ENCODE measurements around the gene SOD1.
"Not testable (repeated sequence)": the region's sequence is repeated elsewhere in the genome, so short reads cannot be mapped to it uniquely, and the experiment has no call there.

SOD1 gene

GRCh38 chr21:31654821-31655580 is 4.5 kb upstream of the SOD1 start:
- not testable (repeated sequence) for DNase-seq (ENCODE audit: low read depth in 2 of 2, low spot score in 1 of 2)

GRCh38 chr21:31656199-31657095 is 3.0 kb upstream of the SOD1 start:
- DNase-seq (ENCODE audit: low read depth in 2 of 2, low spot score in 1 of 2): no peak

- DNase-seq (ENCODE audit: low read depth in 2 of 2, low spot score in 1 of 2): no peak
Observed at GRCh38 chr21:31658053-31658452, 1.4 kb upstream of the SOD1 start.

- DNase-seq (ENCODE audit: low read depth in 2 of 2, low spot score in 1 of 2): no peak
Observed at GRCh38 chr21:31659286-31659535, 282 bp upstream of the SOD1 start.

- DNase-seq (ENCODE audit: low read depth in 2 of 2, low spot score in 1 of 2): no peak
Observed at GRCh38 chr21:31660259-31660565, 719 bp downstream of the SOD1 start.

GRCh38 chr21:31660591-31660990 is 1.1 kb downstream of the SOD1 start:
- DNase-seq (ENCODE audit: low read depth in 2 of 2, low spot score in 1 of 2): no peak

GRCh38 chr21:31663584-31664249 is 4.2 kb downstream of the SOD1 start:
- no peak for DNase-seq (ENCODE audit: low read depth in 2 of 2, low spot score in 1 of 2)

- no peak for DNase-seq (ENCODE audit: low read depth in 2 of 2, low spot score in 1 of 2)
Observed at GRCh38 chr21:31665397-31665796, 5.9 kb downstream of the SOD1 start.

- DNase-seq (ENCODE audit: low read depth in 2 of 2, low spot score in 1 of 2): not testable (repeated sequence)
Observed at GRCh38 chr21:31665869-31666268, 6.4 kb downstream of the SOD1 start.

GRCh38 chr21:31666445-31667010 is 7.0 kb downstream of the SOD1 start:
- no peak for DNase-seq (ENCODE audit: low read depth in 2 of 2, low spot score in 1 of 2)

GRCh38 chr21:31667132-31667531 is 7.6 kb downstream of the SOD1 start:
- DNase-seq (ENCODE audit: low read depth in 2 of 2, low spot score in 1 of 2): no peak

GRCh38 chr21:31667639-31668038 is 8.1 kb downstream of the SOD1 start:
- no peak for DNase-seq (ENCODE audit: low read depth in 2 of 2, low spot score in 1 of 2)

- no peak for DNase-seq (ENCODE audit: low read depth in 2 of 2, low spot score in 1 of 2)
Observed at GRCh38 chr21:31668651-31669491, 9.4 kb downstream of the SOD1 start.

GRCh38 chr21:31670070-31670469 is 10.6 kb downstream of the SOD1 start:
- DNase-seq (ENCODE audit: low read depth in 2 of 2, low spot score in 1 of 2): no peak

- DNase-seq (ENCODE audit: low read depth in 2 of 2, low spot score in 1 of 2): no peak
Observed at GRCh38 chr21:31671146-31671716, 11.7 kb downstream of the SOD1 start.

GRCh38 chr21:31671931-31672330 is 12.4 kb downstream of the SOD1 start:
- no peak for DNase-seq (ENCODE audit: low read depth in 2 of 2, low spot score in 1 of 2)

GRCh38 chr21:31673321-31673912 is 13.9 kb downstream of the SOD1 start:
- DNase-seq (ENCODE audit: low read depth in 2 of 2, low spot score in 1 of 2): no peak

GRCh38 chr21:31675318-31675717 is 15.8 kb downstream of the SOD1 start:
- DNase-seq (ENCODE audit: low read depth in 2 of 2, low spot score in 1 of 2): no peak

GRCh38 chr21:31675960-31676359 is 16.5 kb downstream of the SOD1 start:
- DNase-seq (ENCODE audit: low read depth in 2 of 2, low spot score in 1 of 2): no peak

GRCh38 chr21:31677047-31677446 is 17.6 kb downstream of the SOD1 start:
- no peak for DNase-seq (ENCODE audit: low read depth in 2 of 2, low spot score in 1 of 2)
